GM12878 (cell line): Measurements from ENCODE around the gene HERC2. TPM values are rescaled to one million over a fixed set of nuclear protein-coding genes. Genes with fewer than 3 reads are reported as not detected.

ENCODE experiments used
- ATAC-seq: fragments of 200-7000 bp; cut with Tn5 transposase; 3 replicates; pipeline ENCODE4 v1.9.1; 2020; ENCODE audit warnings: mild to moderate bottlenecking, moderate library complexity
- BruUV-seq: library from RNA; stranded (reverse); fragments of 400-500 nt; replicated peaks from 2 replicates; lab custom pipeline; 2021; lab: Mats Ljungman, UMichigan
- CTCF ChIA-PET: fragments of 300-600 bp; sonication (Branson Sonifier 250); formaldehyde crosslinking; extraction: SDS; loops from one replicate; lab custom pipeline; 2021; ENCODE audit warnings: inconsistent platforms; lab: Yijun Ruan, JAX
- POLR2A ChIA-PET: fragments of 350-600 bp; formaldehyde crosslinking; extraction: SDS; loops from one replicate; lab custom pipeline; 2021; ENCODE audit warnings: inconsistent platforms; lab: Charles Lee
- RAD21 ChIA-PET: fragments of 300-600 bp; sonication (Branson Sonifier 250); formaldehyde crosslinking; loops from one replicate; lab custom pipeline; 2023; ENCODE audit warnings: antibody characterized with exemption; ENCODE audit not compliant: unreplicated experiment; lab: Charles Lee
- SMC1A ChIA-PET: fragments of 300-600 bp; sonication (Branson Sonifier 250); formaldehyde crosslinking; loops from one replicate; lab custom pipeline; 2023; ENCODE audit not compliant: unreplicated experiment, uncharacterized antibody; lab: Charles Lee
- DNase-seq: peaks from one replicate; pipeline ENCODE4 v3.0.0-alpha.2; 2011; ENCODE audit warnings: low read depth, low spot score
- FAIRE-seq: peaks from 3 replicates; lab custom pipeline; 2011; peaks lifted over from hg19 to GRCh38; lab: Jason Lieb, UNC
- H2AFZ ChIP-seq: 2 replicates; pipeline ENCODE4 v1.6.0; 2011; ENCODE audit warnings: low read depth, low read length, control low read depth; ENCODE audit not compliant: control insufficient read depth
- H3K27ac ChIP-seq: 2 replicates; pipeline ENCODE4 v1.5.1; 2011; ENCODE audit warnings: control low read depth; ENCODE audit not compliant: control insufficient read depth, insufficient read depth
- H3K27me3 ChIP-seq, 2 experiments: replicated peaks in 1 of 2; 2 replicates each; pipeline versions ENCODE4 v1.6.0 to v1.6.1; 2011; ENCODE audit warnings: low read length in 1 of 2; ENCODE audit not compliant: control insufficient read depth in 2 of 2, insufficient read depth in 2 of 2
- H3K36me3 ChIP-seq, 2 experiments: 2 replicates each; pipeline ENCODE4 v1.5.1; 2011; ENCODE audit warnings: low read length in 1 of 2; ENCODE audit not compliant: control insufficient read depth in 2 of 2, insufficient read depth in 2 of 2
- H3K4me1 ChIP-seq: 2 replicates; pipeline ENCODE4 v1.6.1; 2011; ENCODE audit warnings: mild to moderate bottlenecking, low read length, moderate library complexity, mixed read lengths; ENCODE audit not compliant: control insufficient read depth, insufficient read depth
- H3K4me2 ChIP-seq: 2 replicates; pipeline ENCODE4 v1.6.0; 2011; ENCODE audit warnings: control low read depth; ENCODE audit not compliant: control insufficient read depth, insufficient read depth
- H3K4me3 ChIP-seq: fragments of 200-600 bp; sonication (generic); 2 replicates; pipeline ENCODE4 v1.5.1; 2016
- H3K79me2 ChIP-seq: 2 replicates; pipeline ENCODE4 v1.6.0; 2011; ENCODE audit warnings: low read length; ENCODE audit not compliant: control insufficient read depth, insufficient read depth
- H3K9ac ChIP-seq: 2 replicates; pipeline ENCODE4 v1.8.0; 2011; ENCODE audit warnings: low read length, control low read depth, mixed read lengths; ENCODE audit not compliant: control insufficient read depth, insufficient read depth
- H3K9me3 ChIP-seq: replicated peaks from 3 replicates; pipeline ENCODE4 v1.5.1; 2011; ENCODE audit warnings: mild to moderate bottlenecking, low read length; ENCODE audit not compliant: control insufficient read depth, insufficient read depth
- H4K20me1 ChIP-seq: 2 replicates; pipeline ENCODE4 v1.6.0; 2011; ENCODE audit not compliant: control insufficient read depth, insufficient read depth
- BACH1 ChIP-seq: fragments of 450-650 bp; IDR thresholded peaks from 2 replicates; pipeline ENCODE4 v1.6.1; 2017; ENCODE audit warnings: mild to moderate bottlenecking, borderline replicate concordance
- NKRF ChIP-seq: fragments of 450-650 bp; conservative IDR thresholded peaks from 2 replicates; pipeline ENCODE4 v1.6.1; 2017; ENCODE audit warnings: mild to moderate bottlenecking, moderate library complexity
- NR2C1 ChIP-seq: fragments of 450-650 bp; IDR thresholded peaks from 2 replicates; pipeline ENCODE4 v1.6.1; 2017; ENCODE audit warnings: antibody characterized with exemption, mild to moderate bottlenecking, moderate library complexity
- RBBP5 ChIP-seq: fragments of 200-600 bp; sonication (generic); conservative IDR thresholded peaks from 2 replicates; pipeline ENCODE4 v1.6.1; 2016
- RFX5 ChIP-seq: IDR thresholded peaks from 2 replicates; pipeline ENCODE4 v1.6.1; 2011; ENCODE audit warnings: low read depth, low read length, improper control_type of control experiment
- SIN3A ChIP-seq: IDR thresholded peaks from 2 replicates; pipeline ENCODE4 v1.6.1; 2012; ENCODE audit warnings: low read depth, low read length, improper control_type of control experiment
- TCF12 ChIP-seq: IDR thresholded peaks from 2 replicates; pipeline ENCODE4 v1.6.1; 2011; ENCODE audit warnings: low read depth, mild to moderate bottlenecking, low read length
- TCF7 ChIP-seq: IDR thresholded peaks from 2 replicates; pipeline ENCODE4 v1.6.1; 2014; ENCODE audit warnings: antibody characterized with exemption, borderline replicate concordance
- WGBS: methylation state at CpG from one replicate; pipeline ENCODE4 v1.1.6; 2016; ENCODE audit warnings: low lambda C conversion rate; ENCODE audit not compliant: insufficient replicate concordance, insufficient coverage; ENCODE audit errors: missing lambda C conversion rate; 5-methylcytosine and 5-hydroxymethylcytosine counted together
- in situ Hi-C: fragments of 300-500 bp; cut with MboI; formaldehyde crosslinking; loops from 9 replicates; pipeline ENCODE4 v1.14.3; 2018; ENCODE audit warnings: mixed read lengths
- intact Hi-C: fragments of 100-400 bp; cut with micrococcal nuclease; formaldehyde crosslinking; loops from one replicate; pipeline ENCODE4 v1.14.2; 2022; ENCODE audit not compliant: unreplicated experiment
- polyA plus RNA-seq, 11 experiments: library from polyadenylated mRNA; depleted of rRNA in 4 of 11; unstranded in 6 of 11; stranded (reverse) in 5 of 11; fragments of >200 nt; fragmentation: Nextera tagmentation in 4 of 11; fragmentation: Illumina TruSeq in 1 of 11; extraction: Ambion mirVana in 4 of 11; extraction: Trizol in 1 of 11; gene quantifications; 1 replicate in 1 of 11; 2 replicates in 10 of 11; pipeline versions ENCODE4 v1.2.1 to v1.2.3, GENCODE V29; 2011 to 2016; ENCODE audit warnings: inconsistent platforms in 2 of 11, missing spikeins in 2 of 11, low read depth in 1 of 11
- total RNA-seq, 4 experiments: library from RNA; depleted of rRNA in 3 of 4; stranded (reverse); fragments of >200 nt in 3 of 4; fragmentation: Illumina TruSeq in 1 of 4; extraction: Trizol in 1 of 4; gene quantifications; 2 replicates each; pipeline versions ENCODE4 v1.2.1 to v1.2.3, GENCODE V29; 2013 to 2021
- TF ChIP-seq, protein P1 (sequence below): fragments of 150-350 bp; IDR thresholded peaks from 2 replicates; pipeline ENCODE4 v1.6.1; 2016; ENCODE audit warnings: low read depth, low read length
- TF ChIP-seq, protein P2 (sequence below): fragments of 450-650 bp; formaldehyde crosslinking; IDR thresholded peaks from 2 replicates; pipeline ENCODE4 v1.4.0; 2022; ENCODE audit warnings: mild to moderate bottlenecking, moderate library complexity

Gene HERC2
- total and polyA plus RNA-seq, 10 of the 15 experiments (the other 5 are each of a cell fraction or from before 2014, with no cell fraction given) = 6.1 to 39.0 (median 24.0) TPM

DNA sequence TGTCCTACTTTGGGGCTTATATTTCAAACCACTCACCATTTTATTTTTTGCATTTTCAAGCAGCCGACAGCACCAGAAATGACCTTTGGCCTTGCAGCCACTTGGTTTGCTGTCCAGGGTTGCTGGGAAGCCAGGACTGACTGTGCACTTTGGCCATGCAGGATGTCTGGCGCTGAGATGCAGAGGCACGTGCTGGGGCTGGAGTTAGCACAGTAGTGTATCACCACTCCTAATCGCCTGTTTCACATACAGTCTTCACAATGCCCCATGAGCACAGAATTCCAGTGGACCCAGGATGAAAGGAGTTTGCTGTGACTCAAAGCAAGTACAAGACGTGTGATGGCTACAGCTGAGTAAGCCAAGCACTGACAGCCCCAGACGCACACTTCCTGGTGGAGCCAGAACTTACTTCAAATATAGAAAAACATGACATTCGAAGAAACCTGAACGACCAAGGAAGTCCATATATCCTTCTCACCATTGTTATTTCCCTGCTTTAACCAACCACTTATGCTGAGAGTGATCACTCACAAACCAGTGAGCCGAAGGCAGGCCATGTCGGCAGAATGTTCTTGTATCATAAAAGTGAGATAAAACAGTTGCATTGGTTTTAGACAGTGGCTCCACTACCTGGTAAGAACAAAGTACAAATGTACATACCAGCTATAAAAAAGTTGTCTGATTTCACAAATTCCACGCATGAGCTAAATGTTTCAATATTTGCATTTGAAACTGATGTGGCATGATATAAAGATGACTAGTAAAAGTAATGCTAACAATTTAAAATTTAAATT is 238.9 kb downstream of the HERC2 start (continued):
- TF ChIP-seq NKRF (no peak), BACH1 (no peak), TCF12 (no peak), RBBP5 (no peak)

- ChIA-PET POLR2A (no interaction called here), SMC1A (no interaction called here), CTCF (interaction anchor here (0.6 kb wide), 1 partner anchor 53 kb away, joined by 3 read pairs; no protein-coding TSS in a partner anchor), RAD21 (no interaction called here)
- H3K36me3 ChIP-seq = no peaks in the 10 kb centered on the region
- ATAC-seq (no peak), DNase-seq (no peak), FAIRE-seq (no peak)
- no peak overlapping the region for H3K4me3 ChIP-seq
- TF ChIP-seq SIN3A (no peak), NR2C1 (no peak), TCF7 (no peak), RFX5 (no peak)
- TF ChIP-seq, protein P1, sequence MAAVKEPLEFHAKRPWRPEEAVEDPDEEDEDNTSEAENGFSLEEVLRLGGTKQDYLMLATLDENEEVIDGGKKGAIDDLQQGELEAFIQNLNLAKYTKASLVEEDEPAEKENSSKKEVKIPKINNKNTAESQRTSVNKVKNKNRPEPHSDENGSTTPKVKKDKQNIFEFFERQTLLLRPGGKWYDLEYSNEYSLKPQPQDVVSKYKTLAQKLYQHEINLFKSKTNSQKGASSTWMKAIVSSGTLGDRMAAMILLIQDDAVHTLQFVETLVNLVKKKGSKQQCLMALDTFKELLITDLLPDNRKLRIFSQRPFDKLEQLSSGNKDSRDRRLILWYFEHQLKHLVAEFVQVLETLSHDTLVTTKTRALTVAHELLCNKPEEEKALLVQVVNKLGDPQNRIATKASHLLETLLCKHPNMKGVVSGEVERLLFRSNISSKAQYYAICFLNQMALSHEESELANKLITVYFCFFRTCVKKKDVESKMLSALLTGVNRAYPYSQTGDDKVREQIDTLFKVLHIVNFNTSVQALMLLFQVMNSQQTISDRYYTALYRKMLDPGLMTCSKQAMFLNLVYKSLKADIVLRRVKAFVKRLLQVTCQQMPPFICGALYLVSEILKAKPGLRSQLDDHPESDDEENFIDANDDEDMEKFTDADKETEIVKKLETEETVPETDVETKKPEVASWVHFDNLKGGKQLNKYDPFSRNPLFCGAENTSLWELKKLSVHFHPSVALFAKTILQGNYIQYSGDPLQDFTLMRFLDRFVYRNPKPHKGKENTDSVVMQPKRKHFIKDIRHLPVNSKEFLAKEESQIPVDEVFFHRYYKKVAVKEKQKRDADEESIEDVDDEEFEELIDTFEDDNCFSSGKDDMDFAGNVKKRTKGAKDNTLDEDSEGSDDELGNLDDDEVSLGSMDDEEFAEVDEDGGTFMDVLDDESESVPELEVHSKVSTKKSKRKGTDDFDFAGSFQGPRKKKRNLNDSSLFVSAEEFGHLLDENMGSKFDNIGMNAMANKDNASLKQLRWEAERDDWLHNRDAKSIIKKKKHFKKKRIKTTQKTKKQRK = no peak
- TF ChIP-seq, protein P2, sequence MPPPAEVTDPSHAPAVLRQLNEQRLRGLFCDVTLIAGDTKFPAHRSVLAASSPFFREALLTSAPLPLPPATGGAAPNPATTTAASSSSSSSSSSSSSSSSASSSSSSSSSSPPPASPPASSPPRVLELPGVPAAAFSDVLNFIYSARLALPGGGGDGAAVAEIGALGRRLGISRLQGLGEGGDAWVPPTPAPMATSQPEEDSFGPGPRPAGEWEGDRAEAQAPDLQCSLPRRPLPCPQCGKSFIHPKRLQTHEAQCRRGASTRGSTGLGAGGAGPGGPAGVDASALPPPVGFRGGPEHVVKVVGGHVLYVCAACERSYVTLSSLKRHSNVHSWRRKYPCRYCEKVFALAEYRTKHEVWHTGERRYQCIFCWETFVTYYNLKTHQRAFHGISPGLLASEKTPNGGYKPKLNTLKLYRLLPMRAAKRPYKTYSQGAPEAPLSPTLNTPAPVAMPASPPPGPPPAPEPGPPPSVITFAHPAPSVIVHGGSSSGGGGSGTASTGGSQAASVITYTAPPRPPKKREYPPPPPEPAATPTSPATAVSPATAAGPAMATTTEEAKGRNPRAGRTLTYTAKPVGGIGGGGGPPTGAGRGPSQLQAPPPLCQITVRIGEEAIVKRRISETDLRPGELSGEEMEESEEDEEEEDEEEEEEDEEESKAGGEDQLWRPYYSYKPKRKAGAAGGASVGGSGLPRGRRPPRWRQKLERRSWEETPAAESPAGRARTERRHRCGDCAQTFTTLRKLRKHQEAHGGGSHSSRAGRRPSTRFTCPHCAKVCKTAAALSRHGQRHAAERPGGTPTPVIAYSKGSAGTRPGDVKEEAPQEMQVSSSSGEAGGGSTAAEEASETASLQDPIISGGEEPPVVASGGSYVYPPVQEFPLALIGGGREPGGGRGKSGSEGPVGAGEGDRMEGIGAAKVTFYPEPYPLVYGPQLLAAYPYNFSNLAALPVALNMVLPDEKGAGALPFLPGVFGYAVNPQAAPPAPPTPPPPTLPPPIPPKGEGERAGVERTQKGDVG (CRISPR knock-in tag) = no peak
- no peaks in the 10 kb centered on the region for H3K27me3 ChIP-seq
- H3K4me2 ChIP-seq = no peak overlapping the region
- in situ Hi-C loops (loop anchor here (5.0 kb wide), 1 partner anchor 36 kb away; no protein-coding TSS in a partner anchor), intact Hi-C loops (no loop called here)
- H3K79me2 ChIP-seq = no peaks in the 10 kb centered on the region
- no TSS peak for BruUV-seq
- H3K9me3 ChIP-seq = no peaks in the 10 kb centered on the region
- no peaks in the 10 kb centered on the region for H4K20me1 ChIP-seq
- H3K9ac ChIP-seq = no peak overlapping the region
- H2AFZ ChIP-seq = no peak overlapping the region
- no peak overlapping the region for H3K27ac ChIP-seq
- 83% methylated on average over 20 of the region's 20 CpGs for WGBS
- no peaks in the 10 kb centered on the region for H3K4me1 ChIP-seq
These were observed 240.4 kb downstream of the HERC2 start for GRCh38 chr15:28081594-28081993.
